Measurements from ENCODE around the gene MYBL2. TPM values are rescaled to one million over a fixed set of nuclear protein-coding genes. Genes with fewer than 3 reads are reported as not detected.
A peak's percentile ranks its signal among the peaks of the same experiment; 100 is the strongest.

Gene MYBL2
- total and polyA plus RNA-seq, 7 donors, result 0.27 to 40.6 (median 4.1) TPM; not detected in 3

DNA sequence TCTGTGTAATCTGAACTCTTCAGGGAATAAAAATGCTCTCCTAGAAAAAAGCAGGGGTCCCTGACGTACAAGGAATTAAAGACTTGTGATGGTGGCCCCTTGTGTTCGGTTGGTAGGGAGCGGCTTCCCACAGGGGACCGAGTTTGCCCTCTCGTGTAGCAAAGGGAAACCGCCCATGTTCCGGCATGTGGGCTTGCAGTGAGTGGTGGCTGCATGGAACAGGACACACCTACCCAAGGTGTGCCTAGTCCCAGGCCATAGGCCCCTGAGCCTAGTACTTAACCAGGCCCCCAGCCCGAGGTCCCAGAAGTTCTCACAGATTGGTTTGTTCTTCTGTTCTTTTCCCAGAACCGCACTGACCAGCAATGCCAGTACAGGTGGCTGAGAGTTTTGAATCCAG, 15.5 kb downstream of the MYBL2 start:
- no peak for DNase-seq
- intact Hi-C loops (cut with DNase I), result no loop called here
- no peak for TF ChIP-seq POLR2A (IDR thresholded peaks at IDR 0.05)
- TF ChIP-seq, protein P1, sequence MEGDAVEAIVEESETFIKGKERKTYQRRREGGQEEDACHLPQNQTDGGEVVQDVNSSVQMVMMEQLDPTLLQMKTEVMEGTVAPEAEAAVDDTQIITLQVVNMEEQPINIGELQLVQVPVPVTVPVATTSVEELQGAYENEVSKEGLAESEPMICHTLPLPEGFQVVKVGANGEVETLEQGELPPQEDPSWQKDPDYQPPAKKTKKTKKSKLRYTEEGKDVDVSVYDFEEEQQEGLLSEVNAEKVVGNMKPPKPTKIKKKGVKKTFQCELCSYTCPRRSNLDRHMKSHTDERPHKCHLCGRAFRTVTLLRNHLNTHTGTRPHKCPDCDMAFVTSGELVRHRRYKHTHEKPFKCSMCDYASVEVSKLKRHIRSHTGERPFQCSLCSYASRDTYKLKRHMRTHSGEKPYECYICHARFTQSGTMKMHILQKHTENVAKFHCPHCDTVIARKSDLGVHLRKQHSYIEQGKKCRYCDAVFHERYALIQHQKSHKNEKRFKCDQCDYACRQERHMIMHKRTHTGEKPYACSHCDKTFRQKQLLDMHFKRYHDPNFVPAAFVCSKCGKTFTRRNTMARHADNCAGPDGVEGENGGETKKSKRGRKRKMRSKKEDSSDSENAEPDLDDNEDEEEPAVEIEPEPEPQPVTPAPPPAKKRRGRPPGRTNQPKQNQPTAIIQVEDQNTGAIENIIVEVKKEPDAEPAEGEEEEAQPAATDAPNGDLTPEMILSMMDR (IDR thresholded peaks at IDR 0.05), result no peak
- TF ChIP-seq POLR2AphosphoS5 (IDR thresholded peaks at IDR 0.05), result no peak
- TF ChIP-seq EP300 (IDR thresholded peaks at IDR 0.05), result no peak
- Histone ChIP-seq H3K27ac (no peak overlapping the region), H3K27me3 (no peaks in the 10 kb centered on the region), H3K4me3 (no peak overlapping the region), H3K4me1 (no peaks in the 10 kb centered on the region), H3K36me3 (no peaks in the 10 kb centered on the region), H3K9me3 (no peaks in the 10 kb centered on the region)
- 85 to 95% methylated on average over 9 of the region's 9 CpGs for WGBS, 2 donors

DNA sequence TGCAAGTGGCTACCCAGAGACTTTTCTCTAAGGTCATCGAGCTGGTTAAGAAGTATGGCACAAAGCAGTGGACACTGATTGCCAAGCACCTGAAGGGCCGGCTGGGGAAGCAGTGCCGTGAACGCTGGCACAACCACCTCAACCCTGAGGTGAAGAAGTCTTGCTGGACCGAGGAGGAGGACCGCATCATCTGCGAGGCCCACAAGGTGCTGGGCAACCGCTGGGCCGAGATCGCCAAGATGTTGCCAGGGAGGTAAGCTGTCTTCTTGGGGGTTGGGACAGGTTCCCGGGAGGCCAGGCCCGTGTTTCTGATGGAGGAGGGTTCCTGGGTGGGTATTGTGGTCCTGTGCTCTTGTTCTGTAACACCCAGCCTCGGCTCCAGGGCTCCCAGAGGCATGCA, 19.9 kb downstream of the MYBL2 start:
- TF ChIP-seq POLR2A (IDR thresholded peaks at IDR 0.05) (no peak), POLR2AphosphoS5 (IDR thresholded peaks at IDR 0.05) (no peak), EP300 (IDR thresholded peaks at IDR 0.05) (no peak)
- TF ChIP-seq, protein P1 (IDR thresholded peaks at IDR 0.05), result no peak
- Histone ChIP-seq H3K27ac (no peak overlapping the region), H3K4me1 (no peaks in the 10 kb centered on the region), H3K4me3 (no peak overlapping the region), H3K9me3 (no peaks in the 10 kb centered on the region), H3K27me3 (no peaks in the 10 kb centered on the region), H3K36me3 (no peaks in the 10 kb centered on the region)
- intact Hi-C loops (cut with DNase I), result no loop called here
- DNase-seq, result no peak
- 93 to 96% methylated on average over 13 of the region's 13 CpGs for WGBS, 2 donors

DNA sequence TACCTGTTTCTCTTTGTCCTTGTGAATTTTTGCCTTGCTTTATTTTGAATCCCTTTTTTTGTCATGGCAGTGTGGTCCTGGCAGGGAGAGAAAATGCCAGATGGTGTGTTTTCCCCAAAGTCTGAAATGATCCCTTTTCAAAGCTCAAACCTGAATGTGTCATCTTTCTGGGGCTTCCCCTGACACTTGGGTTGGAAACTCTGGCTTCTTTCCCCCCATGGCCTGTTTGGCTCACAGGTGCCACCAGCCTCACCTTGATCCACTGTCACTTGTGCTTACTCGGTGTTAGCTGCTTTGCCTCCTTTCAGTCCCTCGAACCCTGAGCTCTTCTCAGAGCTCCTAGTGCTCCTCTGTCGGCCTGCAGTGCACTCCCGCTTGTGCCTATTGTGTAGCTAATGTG, 22.3 kb downstream of the MYBL2 start:
- H3K9me3 ChIP-seq, result no peaks in the 10 kb centered on the region
- DNase-seq, result no peak
- no peak overlapping the region for H3K4me3 ChIP-seq
- no peaks in the 10 kb centered on the region for H3K36me3 ChIP-seq
- H3K4me1 ChIP-seq, result no peaks in the 10 kb centered on the region
- H3K27me3 ChIP-seq, result no peaks in the 10 kb centered on the region
- TF ChIP-seq, protein P1 (IDR thresholded peaks at IDR 0.05), result no peak
- WGBS, 2 donors, result 89 to 91% methylated on average over 4 of the region's 4 CpGs
- intact Hi-C loops (cut with DNase I), result no loop called here
- no peak overlapping the region for H3K27ac ChIP-seq

DNA sequence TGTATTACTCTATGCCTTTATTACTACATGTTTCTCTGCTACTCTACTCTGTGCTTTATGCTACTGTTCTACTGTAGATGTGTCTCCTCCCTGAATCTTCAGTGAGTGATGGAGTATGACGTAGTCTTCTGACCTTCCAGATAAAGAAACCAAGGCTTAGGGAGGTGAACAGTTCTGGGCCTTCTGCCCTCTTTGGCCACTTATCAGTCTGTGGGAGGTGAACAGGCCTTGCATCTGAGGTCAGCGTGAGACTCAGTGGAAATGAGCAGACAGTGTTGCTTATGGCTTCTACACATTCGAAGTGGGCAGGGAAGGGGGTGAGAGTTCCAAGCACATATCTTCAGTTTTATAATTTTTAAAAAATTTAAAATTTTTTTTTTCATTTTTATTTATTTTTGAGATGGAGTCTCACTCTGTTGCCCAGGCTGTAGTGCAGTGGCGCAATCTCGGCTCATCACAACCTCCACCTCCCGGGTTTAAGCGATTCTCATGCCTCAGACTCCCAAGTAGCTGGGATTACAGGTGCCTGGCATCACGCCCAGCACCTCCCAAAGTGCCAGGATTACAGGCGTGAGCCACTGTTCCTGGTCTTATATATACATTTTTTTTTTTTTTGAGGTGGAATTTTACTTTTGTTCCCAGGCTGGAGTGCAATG, 24.2 kb downstream of the MYBL2 start:
- 88 to 96% methylated on average over 9 of the region's 9 CpGs for WGBS, 2 donors
- H3K27ac ChIP-seq, result no peak overlapping the region
- no peaks in the 10 kb centered on the region for H3K36me3 ChIP-seq
- TF ChIP-seq, protein P1 (IDR thresholded peaks at IDR 0.05), result no peak
- TF ChIP-seq POLR2A (IDR thresholded peaks at IDR 0.05) (no peak), EP300 (IDR thresholded peaks at IDR 0.05) (no peak), POLR2AphosphoS5 (IDR thresholded peaks at IDR 0.05) (no peak)
- no peaks in the 10 kb centered on the region for H3K9me3 ChIP-seq
- intact Hi-C loops (cut with DNase I), result no loop called here
- no peak for DNase-seq
- H3K27me3 ChIP-seq, result no peaks in the 10 kb centered on the region
- no peaks in the 10 kb centered on the region for H3K4me1 ChIP-seq
- H3K4me3 ChIP-seq, result no peak overlapping the region

DNA sequence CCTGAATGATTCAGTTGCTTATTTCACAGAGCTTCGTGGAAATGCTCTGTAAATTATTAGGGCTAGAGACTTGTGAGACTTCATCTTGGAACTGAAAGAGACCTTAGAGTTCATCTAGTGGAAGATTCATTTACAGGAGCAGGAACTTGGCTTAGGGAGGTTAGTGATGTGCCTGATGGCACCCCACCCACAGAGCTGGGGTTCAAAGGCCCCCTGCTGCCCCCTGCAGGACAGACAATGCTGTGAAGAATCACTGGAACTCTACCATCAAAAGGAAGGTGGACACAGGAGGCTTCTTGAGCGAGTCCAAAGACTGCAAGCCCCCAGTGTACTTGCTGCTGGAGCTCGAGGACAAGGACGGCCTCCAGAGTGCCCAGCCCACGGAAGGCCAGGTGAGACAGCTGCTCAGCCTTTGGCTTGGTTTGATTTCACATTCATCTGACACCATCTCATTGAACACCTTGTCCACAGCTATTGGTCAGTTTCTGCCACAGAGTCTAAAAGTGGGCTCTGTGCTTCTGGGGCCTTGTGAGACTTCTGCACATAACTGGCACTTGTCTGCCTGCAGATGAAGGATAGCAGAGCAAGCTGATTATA, 25.1 kb downstream of the MYBL2 start:
- 76 to 87% methylated on average over 5 of the region's 5 CpGs for WGBS, 2 donors
- Histone ChIP-seq H3K27ac (no peak overlapping the region), H3K9me3 (no peaks in the 10 kb centered on the region), H3K4me1 (no peaks in the 10 kb centered on the region), H3K27me3 (no peaks in the 10 kb centered on the region), H3K4me3 (no peak overlapping the region), H3K36me3 (no peaks in the 10 kb centered on the region)
- DNase-seq, result no peak
- intact Hi-C loops (cut with DNase I), result no loop called here
- TF ChIP-seq, protein P1 (IDR thresholded peaks at IDR 0.05), result peak in 1 of 4 experiments; percentile 25
- TF ChIP-seq POLR2AphosphoS5 (IDR thresholded peaks at IDR 0.05), result no peak

All from sigmoid colon (tissue), 7 donors.